RKO (cell line): Measurements from ENCODE around the gene SBF2.
"Not testable (repeated sequence)": the region's sequence is repeated elsewhere in the genome, so short reads cannot be mapped to it uniquely, and the experiment has no call there.

Experiments used
- DNase-seq: peaks from one replicate; pipeline ENCODE4 v3.0.0-alpha.2; 2016; ENCODE audit warnings: low spot score

SBF2 gene

DNA sequence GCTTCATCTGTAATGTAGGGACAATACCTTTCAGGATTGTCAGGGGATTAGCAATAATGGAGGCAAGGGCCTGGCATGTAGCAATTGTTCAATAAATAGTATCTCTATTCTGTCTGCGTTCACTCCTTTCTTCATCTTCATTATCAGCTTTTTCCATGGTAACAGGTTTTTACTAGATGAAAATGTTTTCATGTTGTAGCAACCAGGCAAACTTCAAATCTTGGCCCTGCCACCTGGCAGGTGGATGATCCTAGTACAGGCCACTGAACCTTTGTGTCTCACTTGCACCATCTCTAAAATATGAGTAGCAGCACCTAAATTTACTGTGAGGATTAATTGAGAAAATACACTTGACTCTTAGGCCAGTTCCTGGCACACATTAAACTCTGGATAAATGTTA is 546.8 kb downstream of the SBF2 start:
- DNase-seq, result no peak

DNA sequence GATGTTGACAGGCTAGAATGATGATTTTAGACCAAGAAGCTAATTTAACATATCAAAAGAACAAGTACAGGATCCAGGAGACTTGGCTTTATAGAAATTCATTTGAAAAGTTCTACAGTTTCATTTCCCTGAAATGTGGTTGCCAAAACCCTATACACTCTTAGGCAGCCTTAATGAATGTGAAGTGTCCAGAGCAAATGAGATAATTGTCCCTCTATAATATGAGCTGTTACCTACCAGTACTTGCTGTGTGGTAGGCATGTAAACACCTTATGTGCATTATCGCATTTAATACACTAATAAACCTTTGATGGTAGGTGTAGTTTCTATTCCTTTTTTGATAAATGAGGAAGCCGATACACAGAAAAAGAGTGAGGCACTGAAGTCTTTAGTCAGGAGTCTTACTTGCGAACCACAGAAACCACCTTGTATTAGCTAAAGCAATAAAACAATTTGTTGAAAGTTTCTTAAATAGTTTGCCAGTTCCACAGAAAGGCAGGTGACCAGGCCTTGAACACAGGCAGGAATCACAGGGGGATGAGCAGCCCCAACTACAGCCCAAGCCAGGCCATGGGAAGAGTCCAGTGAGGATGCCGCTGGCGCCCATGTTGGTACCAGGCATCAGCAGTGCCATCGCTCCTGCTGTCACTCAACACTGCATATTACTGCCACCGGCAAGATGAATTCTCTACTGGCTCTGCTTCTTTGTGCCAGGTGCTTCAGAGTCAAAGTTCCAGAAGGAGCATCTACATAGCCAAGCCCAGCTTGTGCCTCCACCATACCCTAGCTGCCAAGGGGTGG is 548.4 kb downstream of the SBF2 start:
- no peak for DNase-seq

DNA sequence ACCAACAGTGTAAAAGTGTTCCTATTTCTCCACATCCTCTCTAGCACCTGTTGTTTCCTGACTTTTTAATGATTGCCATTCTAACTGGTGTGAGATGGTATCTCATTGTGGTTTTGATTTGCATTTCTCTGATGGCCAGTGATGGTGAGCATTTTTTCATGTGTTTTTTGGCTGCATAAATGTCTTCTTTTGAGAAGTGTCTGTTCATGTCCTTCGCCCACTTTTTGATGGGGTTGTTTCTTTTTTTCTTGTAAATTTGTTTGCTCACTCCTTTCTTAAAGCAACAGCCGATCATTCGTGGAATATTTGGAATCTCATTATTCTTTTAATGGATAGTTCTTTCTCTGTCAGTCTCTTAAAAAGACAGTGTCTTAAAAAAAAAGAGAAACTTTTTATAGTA is 550.5 kb downstream of the SBF2 start:
- DNase-seq, result not testable (repeated sequence)

DNA sequence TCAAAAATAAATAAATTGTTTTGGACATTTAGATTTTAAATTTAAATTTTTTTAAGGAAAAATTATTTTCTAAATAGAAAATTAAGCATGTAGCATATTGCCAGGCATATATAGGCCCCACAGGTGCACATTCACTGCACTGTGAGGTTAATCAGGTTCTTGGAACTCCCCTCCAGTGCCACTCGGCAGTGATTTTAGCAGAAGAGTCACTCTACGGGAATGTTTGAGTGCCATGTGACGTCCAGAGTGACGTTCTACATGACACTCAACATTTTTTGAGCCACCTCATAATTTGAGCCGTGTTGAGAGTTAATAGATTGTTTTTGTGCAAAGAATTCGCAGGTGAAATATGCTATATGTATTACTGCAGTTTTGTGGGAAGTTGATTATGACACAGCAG is 552.8 kb downstream of the SBF2 start:
- no peak for DNase-seq

DNA sequence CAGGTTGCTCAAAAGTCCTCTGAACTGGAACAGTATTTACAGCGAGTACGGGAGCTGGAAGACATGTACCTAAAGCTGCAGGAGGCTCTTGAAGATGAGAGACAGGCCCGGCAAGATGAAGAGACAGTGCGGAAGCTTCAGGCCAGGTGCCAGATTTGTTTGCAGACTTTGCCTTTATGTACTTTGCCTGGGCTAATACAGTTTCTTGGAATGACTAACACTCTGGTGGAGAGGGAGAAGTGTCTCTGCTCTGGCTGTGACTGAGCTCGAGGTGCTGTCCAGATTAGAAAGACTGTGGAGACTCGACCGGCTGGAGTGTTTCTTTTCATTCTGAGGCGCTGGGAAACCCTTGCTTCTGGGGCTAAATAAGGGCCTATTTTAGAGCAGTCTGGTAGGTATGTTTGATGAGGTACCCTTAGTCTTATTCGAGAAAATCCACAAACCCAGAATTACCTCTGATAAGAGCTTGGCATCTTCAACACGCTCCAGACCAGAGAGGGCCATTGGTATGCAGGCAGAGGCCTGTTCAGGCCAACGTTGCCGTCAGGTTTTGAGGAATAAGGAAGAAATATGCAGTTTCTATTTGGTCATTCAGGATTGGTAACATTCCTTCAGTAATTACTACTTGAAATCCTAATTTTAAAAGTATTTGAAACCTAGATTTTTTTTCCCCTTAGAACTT is 553.7 kb downstream of the SBF2 start:
- DNase-seq, result no peak

DNA sequence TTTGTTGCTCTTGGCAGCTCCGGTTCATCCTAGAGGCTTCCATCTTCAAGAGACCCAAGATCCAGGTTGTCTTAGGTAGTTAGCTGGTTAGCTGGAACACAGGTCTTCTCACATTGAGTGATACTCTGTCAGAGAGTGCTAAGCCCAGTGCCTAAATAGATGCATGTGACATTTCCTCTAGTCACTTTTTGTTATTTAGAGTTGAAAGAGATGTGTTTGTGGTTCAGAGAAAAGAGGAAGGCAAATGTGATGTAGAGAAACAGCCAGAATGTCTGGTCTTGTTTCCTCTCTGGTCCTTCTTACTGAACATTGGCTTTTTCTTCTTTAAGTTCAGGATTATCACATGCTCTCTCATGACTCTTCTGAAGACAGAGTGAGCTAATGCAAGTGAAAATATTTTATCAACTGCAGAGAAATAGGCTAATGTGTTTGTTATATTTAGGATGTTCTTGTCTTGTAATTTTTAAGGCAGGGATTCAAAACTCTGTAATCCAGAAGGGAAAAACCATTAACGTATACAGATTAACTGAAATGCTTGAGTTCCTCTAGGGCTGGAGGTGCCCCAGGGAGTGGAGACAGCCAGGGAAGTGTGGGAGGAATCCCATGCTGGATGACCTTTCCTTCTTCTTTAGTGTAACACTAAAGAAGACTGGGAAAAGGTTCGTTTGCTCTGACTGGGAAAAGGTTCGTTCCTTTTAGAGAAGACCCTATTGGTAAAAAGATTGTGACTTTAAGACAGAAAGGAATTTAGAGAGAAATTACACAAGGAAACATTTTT is 554.7 kb downstream of the SBF2 start:
- DNase-seq, result no peak

DNA sequence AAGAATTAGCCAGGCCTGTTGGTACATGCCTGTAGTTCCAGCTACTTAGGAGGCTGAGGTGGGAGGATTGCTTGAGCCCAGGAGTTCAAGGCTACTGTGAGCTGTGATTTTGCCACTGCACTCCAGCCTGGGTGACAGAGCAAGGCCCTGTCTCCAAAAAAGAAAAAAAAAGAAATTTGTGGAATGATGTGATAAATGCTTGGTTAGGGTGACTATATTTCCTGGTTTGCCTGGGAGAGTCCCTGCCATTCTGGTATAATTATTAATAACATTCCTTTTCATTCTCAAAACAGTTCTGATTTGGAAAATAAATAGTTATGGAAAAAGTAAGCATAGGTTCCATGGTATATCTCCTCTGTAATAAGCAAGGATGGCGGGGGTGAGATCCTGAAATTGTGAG is 555.3 kb downstream of the SBF2 start:
- no peak for DNase-seq

DNA sequence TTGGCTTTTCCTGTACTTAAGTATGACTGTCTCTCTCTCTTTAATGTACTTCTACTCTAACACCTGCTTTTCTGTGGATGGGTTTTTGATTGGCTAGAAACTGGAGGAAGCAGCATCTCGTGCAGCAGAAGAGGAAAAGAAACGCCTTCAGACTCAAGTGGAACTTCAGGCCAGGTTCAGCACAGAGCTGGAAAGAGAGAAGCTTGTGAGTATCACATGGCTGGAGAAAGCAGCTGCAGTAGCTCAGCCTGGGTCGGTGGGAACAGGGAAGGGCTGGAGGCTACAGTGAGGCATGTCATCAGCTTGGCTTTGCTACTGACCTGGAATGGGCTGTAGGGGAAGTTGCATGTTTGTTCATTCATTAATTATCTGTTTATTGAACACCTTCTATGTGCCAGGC is 555.9 kb downstream of the SBF2 start:
- DNase-seq, result no peak

DNA sequence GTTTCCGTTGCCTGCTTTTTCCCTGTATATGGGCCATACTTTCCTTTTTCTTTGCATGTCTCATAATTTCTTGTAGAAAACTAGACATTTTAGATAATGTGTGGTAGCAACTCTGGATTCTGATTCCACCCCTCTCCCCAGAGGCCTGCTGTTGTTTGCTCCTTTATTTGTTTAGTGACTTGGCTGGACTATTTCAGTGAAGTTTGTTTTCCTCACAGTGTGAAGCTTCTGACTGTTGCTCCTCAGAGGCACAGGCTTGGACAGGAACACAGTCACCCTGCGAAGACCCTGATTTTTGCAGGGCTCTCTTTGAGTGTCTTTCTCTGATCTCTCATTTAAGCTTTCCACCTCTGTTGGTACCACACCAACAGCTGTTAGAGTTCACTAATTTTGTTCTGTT is 557.7 kb downstream of the SBF2 start:
- DNase-seq, result no peak

DNA sequence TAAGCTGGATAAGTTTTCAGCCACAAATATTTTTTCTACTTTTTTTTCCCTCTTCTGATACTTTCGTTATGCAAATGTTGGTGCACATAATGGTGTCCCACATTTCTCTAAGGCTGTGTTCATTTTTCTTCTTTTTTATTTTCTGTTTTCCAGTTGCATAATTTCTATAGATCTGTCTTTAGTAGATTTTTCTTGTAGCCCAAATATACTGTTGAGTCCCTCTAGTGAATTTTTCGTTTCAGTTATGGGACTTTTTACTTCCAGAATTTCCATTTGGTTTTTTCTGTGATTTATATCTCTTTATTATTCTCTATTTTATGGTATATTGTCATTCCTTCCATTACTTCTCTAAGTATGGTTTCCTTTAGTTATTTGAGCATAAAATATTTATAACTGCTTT is 558.1 kb downstream of the SBF2 start:
- DNase-seq, result no peak

DNA sequence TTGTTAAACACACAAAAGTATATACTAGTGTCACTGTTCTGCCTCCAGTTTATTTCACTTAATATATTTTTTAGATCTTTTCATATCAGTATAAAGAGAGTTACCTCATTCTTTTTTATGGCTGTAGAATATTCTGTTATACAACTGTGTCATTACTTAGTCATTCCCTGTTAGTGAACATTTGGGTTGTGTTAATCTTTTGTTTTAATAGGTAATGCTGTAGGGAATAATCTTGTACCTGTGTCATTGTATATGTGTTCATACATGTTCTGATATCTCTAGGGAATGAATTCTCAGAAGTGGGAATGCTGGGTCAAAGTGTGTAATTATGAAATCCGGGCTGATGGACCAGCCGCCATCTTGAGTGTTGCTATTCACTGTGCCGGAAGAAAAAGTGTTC is 558.8 kb downstream of the SBF2 start:
- no peak for DNase-seq

DNA sequence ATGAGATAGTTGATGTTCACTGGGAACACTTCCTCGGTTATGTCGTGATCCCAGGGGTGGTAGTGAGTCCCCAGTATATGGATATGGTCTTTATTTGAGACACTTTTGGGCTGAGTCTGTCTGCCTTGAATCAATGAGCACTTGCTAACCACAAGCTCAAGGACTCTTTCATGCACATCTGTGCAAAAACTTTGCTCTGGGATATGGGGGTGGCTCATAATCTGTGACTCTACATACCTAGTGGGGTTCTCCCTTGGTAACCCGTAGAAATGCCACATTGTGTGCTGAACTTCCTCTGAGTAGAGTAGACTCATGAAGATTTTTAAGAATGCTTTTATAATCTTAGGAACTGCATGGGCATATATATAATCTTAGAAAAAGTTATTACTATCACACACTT is 560.8 kb downstream of the SBF2 start:
- no peak for DNase-seq

DNA sequence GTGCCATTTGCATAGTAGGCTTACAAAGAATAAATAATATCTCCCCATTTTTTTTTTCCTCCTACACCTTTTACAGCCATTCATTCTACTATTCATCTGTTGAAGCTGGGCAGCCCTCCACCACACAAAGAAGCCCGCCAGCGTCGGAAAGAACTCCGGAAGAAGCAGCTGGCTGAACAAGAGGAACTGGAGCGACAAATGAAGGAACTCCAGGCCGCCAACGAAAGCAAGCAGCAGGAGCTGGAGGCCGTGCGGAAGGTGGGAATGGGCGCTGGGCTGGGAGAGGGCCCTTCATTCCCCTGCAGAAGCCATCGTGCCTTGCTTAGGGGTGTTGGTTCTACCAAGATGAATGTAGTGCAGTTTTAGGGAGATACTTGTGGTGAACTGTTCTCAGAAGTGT is 561.6 kb downstream of the SBF2 start:
- no peak for DNase-seq

DNA sequence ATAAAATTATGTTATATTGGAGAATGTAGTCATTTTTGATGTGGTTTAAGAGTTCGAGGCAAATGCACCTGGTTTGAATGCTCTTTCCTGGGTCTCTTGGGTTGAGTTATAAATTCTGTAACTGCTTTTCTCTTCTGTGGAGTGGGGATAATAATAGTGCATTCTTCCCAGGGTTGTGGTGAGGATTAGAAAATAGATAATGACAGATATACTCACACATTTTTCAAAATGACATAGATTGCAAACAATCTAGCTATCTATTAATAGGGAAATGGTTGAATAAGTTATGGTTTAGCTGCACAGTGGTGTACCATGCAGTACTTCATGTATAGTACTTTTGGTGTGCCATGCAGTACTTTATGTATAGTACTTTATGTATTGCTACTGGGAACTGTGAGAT is 562.8 kb downstream of the SBF2 start:
- DNase-seq, result no peak
